GM19452 (cell line): ENCODE measurements around the gene SECISBP2L.

Experiments
- ATAC-seq: cut with Tn5 transposase; IDR thresholded peaks from one replicate; pipeline ENCODE4 v1.9.1; 2021; ENCODE audit not compliant: unreplicated experiment

The SECISBP2L gene

GRCh38 chr15:48965972-48966371, 80.3 kb downstream of the SECISBP2L start:
- ATAC-seq = peak; percentile 62

GRCh38 chr15:48964898-48965297, 81.3 kb downstream of the SECISBP2L start:
- ATAC-seq = no peak

- ATAC-seq = peak; percentile 46
Observed at GRCh38 chr15:48963524-48964113, 82.6 kb downstream of the SECISBP2L start, which contains the start of gene SHC4. Gene SHC4, minus strand, starts transcription at chr15:48963919. Its CDS starts 904 bp downstream, at chr15:48963015.

GRCh38 chr15:48962662-48963523, 83.4 kb downstream of the SECISBP2L start:
- peak; percentile 4 for ATAC-seq

GRCh38 chr15:48955967-48956366, 90.3 kb downstream of the SECISBP2L start:
- ATAC-seq = no peak

GRCh38 chr15:48955370-48955769, 90.9 kb downstream of the SECISBP2L start:
- ATAC-seq = no peak

GRCh38 chr15:48954538-48954937, 91.7 kb downstream of the SECISBP2L start:
- ATAC-seq = no peak

GRCh38 chr15:48946840-48947187, 99.4 kb downstream of the SECISBP2L start:
- no peak for ATAC-seq

GRCh38 chr15:48946074-48946839, 100.0 kb downstream of the SECISBP2L start:
- no peak for ATAC-seq

- no peak for ATAC-seq
Observed at GRCh38 chr15:48945386-48945785, 100.9 kb downstream of the SECISBP2L start.

GRCh38 chr15:48941904-48942303, 104.3 kb downstream of the SECISBP2L start:
- ATAC-seq = no peak

- ATAC-seq = peak; percentile 95
Observed at GRCh38 chr15:48940508-48940907, 105.7 kb downstream of the SECISBP2L start.

GRCh38 chr15:48939648-48940047, 106.6 kb downstream of the SECISBP2L start:
- no peak for ATAC-seq
